ENCODE data around the gene ZNF587.

DNA sequence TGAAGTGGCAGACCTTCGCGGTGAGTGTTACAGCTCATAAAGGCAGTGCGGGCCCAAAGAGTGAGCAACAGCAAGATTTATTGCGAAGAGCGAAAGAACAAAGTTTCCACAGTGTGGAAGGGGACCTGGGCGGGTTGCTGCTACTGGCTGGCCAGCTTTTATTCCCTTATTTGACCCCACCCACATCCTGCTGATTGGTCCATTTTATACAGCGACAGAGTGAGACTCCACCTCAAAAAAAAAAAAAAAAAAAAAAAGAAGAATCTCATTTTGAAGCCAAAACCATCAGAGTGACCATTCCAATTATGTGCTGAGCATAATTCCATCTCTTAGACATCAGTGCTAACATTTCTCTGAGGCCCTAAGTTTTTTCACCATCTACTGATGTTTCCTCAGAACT lies 33.0 kb upstream of the ZNF587 start:
- TF ChIP-seq EZH2 (IDR thresholded peaks at IDR 0.05), result no peak
- no peak for TF ChIP-seq POLR2AphosphoS5 (IDR thresholded peaks at IDR 0.05; ENCODE audit: borderline replicate concordance, low read depth, low read length)
- TF ChIP-seq FOXP2 (optimal IDR thresholded peaks at IDR 0.05; ENCODE audit: control extremely low read depth, extremely low read length, insufficient read depth), result no peak
